Measurements from ENCODE around the gene AGFG2. TPM values are rescaled to one million over a fixed set of nuclear protein-coding genes. Genes with fewer than 3 reads are reported as not detected.

AGFG2 gene
- total RNA-seq (2021) = 30.4 and 35.2 TPM in 2 replicates
- Bru-seq, nascent RNA = percentile 60 among the genes with signal in this experiment
- BruChase-seq, experiment 1, labeled RNA remaining after a 2-hour chase = percentile 76 among the genes with signal in this experiment
- BruChase-seq, experiment 2, labeled RNA remaining after a 6-hour chase = percentile 72 among the genes with signal in this experiment
- long read RNA-seq, full-length matches to known transcripts = 19 of 38 reads
- long read RNA-seq, partial matches to known transcripts = 3 of 38 reads
- long read RNA-seq, other reads (novel, unspliced or antisense) = 16 of 38 reads

DNA sequence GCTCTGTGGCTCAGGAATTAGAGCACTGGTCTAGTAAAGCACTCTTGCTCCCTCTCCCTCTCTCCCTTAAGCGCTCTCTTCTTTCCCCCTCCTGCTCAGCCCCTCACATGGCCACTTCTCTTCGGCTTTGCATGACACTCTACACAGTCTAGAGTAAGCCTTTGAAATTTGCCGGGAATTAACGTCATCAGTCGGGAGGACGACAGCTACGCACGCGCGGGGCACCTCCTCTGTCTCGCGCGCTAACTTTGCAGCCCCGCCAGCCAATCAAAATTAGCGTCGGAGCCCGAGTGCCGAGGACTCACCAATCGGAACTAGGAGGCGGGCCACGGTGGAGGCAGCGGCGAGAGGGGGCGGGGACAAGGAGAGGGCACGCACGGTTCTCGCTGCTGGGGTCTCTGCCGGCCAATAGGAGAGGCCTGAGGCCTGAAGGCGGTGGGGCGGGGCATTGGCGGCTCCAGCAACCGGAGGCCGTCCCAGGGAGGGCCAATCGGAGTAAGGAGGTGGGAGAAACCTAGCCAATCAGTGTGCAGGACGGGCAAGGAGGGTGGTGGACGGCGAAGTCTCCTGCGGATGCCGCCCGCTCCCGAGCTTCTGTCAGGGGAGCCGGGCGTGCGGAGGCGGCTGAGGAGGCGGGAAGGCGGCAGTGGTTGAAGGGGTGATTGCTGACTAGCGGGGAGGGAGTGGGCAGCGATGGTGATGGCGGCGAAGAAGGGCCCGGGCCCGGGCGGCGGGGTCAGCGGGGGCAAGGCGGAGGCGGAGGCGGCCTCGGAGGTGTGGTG is at the start of gene AGFG2:
AGFG2 (plus strand) TSS at position 550 of the 782 bp plus-strand sequence; CDS start at position 694, 144 bp downstream.
- intact Hi-C loops (cut with micrococcal nuclease; ENCODE audit: unreplicated experiment) = loop anchor here (2.0 kb wide), 1 partner anchor 44 kb away; no protein-coding TSS in a partner anchor
- Histone ChIP-seq H3K4me2 (peak within 1 kb of the TSS; percentile 98), H3K9me3 (ENCODE audit: insufficient read depth, low read depth) (no peaks in the 10 kb centered on the region), H3K36me3 (ENCODE audit: low read depth) (no peaks in the 10 kb centered on the region), H3K9me2 (ENCODE audit: insufficient read depth) (no peaks in the 10 kb centered on the region), H3F3A (ENCODE audit: insufficient read depth, low read depth) (peaks cover 25% of the 10 kb centered on the region), H3K4me3 (peak within 1 kb of the TSS; percentile 79), H2AFZ (peak within 1 kb of the TSS; percentile 84), H3K4me1 (replicated peaks; ENCODE audit: insufficient read depth) (peaks cover 44% of the 10 kb centered on the region), H3K27ac (peak within 1 kb of the TSS; percentile 42), H3K27me3 (ENCODE audit: insufficient read depth, low read depth) (no peaks in the 10 kb centered on the region), H3K79me2 (ENCODE audit: low read depth) (peaks cover 42% of the 10 kb centered on the region), H4K20me1 (ENCODE audit: insufficient read depth) (no peaks in the 10 kb centered on the region)
- TF ChIP-seq EZH2 (IDR thresholded peaks at IDR 0.05; ENCODE audit: low read depth) = no peak
- TF ChIP-seq, protein P1, sequence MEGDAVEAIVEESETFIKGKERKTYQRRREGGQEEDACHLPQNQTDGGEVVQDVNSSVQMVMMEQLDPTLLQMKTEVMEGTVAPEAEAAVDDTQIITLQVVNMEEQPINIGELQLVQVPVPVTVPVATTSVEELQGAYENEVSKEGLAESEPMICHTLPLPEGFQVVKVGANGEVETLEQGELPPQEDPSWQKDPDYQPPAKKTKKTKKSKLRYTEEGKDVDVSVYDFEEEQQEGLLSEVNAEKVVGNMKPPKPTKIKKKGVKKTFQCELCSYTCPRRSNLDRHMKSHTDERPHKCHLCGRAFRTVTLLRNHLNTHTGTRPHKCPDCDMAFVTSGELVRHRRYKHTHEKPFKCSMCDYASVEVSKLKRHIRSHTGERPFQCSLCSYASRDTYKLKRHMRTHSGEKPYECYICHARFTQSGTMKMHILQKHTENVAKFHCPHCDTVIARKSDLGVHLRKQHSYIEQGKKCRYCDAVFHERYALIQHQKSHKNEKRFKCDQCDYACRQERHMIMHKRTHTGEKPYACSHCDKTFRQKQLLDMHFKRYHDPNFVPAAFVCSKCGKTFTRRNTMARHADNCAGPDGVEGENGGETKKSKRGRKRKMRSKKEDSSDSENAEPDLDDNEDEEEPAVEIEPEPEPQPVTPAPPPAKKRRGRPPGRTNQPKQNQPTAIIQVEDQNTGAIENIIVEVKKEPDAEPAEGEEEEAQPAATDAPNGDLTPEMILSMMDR (conservative IDR thresholded peaks at IDR 0.05) = no peak
- CTCF ChIA-PET = interaction anchor here (0.6 to 1.1 kb wide), 7 partner anchors 18 to 605 kb away, joined by 3 to 6 read pairs (median 4); no protein-coding TSS in a partner anchor
- peak; percentile 99 to 100 for DNase-seq
- BruUV-seq (replicated peaks) = no TSS peak
- POLR2A ChIA-PET (ENCODE audit: unreplicated experiment) = interaction anchor here (0.5 to 0.7 kb wide), 6 partner anchors 17 to 1034 kb away, joined by 3 to 6 read pairs (median 4); partner anchors contain the start of gene ZKSCAN5

- no peak overlapping the region for H3K4me3 ChIP-seq
- H3K79me2 ChIP-seq (ENCODE audit: low read depth) = no peaks in the 10 kb centered on the region
- H3K9me2 ChIP-seq (ENCODE audit: insufficient read depth) = no peaks in the 10 kb centered on the region
- no TSS peak for BruUV-seq (replicated peaks)
- intact Hi-C loops (cut with micrococcal nuclease; ENCODE audit: unreplicated experiment) = no loop called here
- no peaks in the 10 kb centered on the region for H3K9me3 ChIP-seq (ENCODE audit: insufficient read depth, low read depth)
- H3K4me1 ChIP-seq (replicated peaks; ENCODE audit: insufficient read depth) = no peaks in the 10 kb centered on the region
- ChIA-PET POLR2A (ENCODE audit: unreplicated experiment) (no interaction called here), CTCF (no interaction called here)
- H3K4me2 ChIP-seq = no peak overlapping the region
- H4K20me1 ChIP-seq (ENCODE audit: insufficient read depth) = no peaks in the 10 kb centered on the region
- H3F3A ChIP-seq (ENCODE audit: insufficient read depth, low read depth) = peaks cover 11% of the 10 kb centered on the region; the same call in 1 of the 2 replicates
- DNase-seq = peak; percentile 40 to 63
- H2AFZ ChIP-seq = no peak overlapping the region
- TF ChIP-seq EZH2 (IDR thresholded peaks at IDR 0.05; ENCODE audit: low read depth) = no peak
- TF ChIP-seq, protein P1 (conservative IDR thresholded peaks at IDR 0.05) = no peak
- no peaks in the 10 kb centered on the region for H3K27me3 ChIP-seq (ENCODE audit: insufficient read depth, low read depth)
- no peak overlapping the region for H3K27ac ChIP-seq
- no peaks in the 10 kb centered on the region for H3K36me3 ChIP-seq (ENCODE audit: low read depth)
Observed at GRCh38 chr7:100489824-100490223, 49.2 kb upstream of the AGFG2 start.

- no peaks in the 10 kb centered on the region for H3K9me3 ChIP-seq (ENCODE audit: insufficient read depth, low read depth)
- H4K20me1 ChIP-seq (ENCODE audit: insufficient read depth) = no peaks in the 10 kb centered on the region
- peaks cover 11% of the 10 kb centered on the region; the same call in 1 of the 2 replicates for H3F3A ChIP-seq (ENCODE audit: insufficient read depth, low read depth)
- H3K4me2 ChIP-seq = no peak overlapping the region
- no peak overlapping the region for H2AFZ ChIP-seq
- H3K9me2 ChIP-seq (ENCODE audit: insufficient read depth) = no peaks in the 10 kb centered on the region
- no TSS peak for BruUV-seq (replicated peaks)
- TF ChIP-seq, protein P1 (conservative IDR thresholded peaks at IDR 0.05) = no peak
- TF ChIP-seq EZH2 (IDR thresholded peaks at IDR 0.05; ENCODE audit: low read depth) = no peak
- no peaks in the 10 kb centered on the region for H3K4me1 ChIP-seq (replicated peaks; ENCODE audit: insufficient read depth)
- H3K36me3 ChIP-seq (ENCODE audit: low read depth) = no peaks in the 10 kb centered on the region
- DNase-seq = no peak
- no peak overlapping the region for H3K4me3 ChIP-seq
- H3K79me2 ChIP-seq (ENCODE audit: low read depth) = no peaks in the 10 kb centered on the region
- no peaks in the 10 kb centered on the region for H3K27me3 ChIP-seq (ENCODE audit: insufficient read depth, low read depth)
- intact Hi-C loops (cut with micrococcal nuclease; ENCODE audit: unreplicated experiment) = no loop called here
- ChIA-PET POLR2A (ENCODE audit: unreplicated experiment) (no interaction called here), CTCF (no interaction called here)
- H3K27ac ChIP-seq = no peak overlapping the region
Observed at GRCh38 chr7:100490483-100491191, 48.4 kb upstream of the AGFG2 start.
